Measurements from ENCODE around the gene TTC9.

TTC9 gene

GRCh38 chr14:70716483-70716882, 74.8 kb downstream of the TTC9 start:
- DNase-seq (ENCODE audit: low spot score) = no peak

- DNase-seq (ENCODE audit: low spot score) = no peak
These were observed 75.2 kb downstream of the TTC9 start for GRCh38 chr14:70716958-70717357.

GRCh38 chr14:70718383-70719118, 76.8 kb downstream of the TTC9 start:
- DNase-seq (ENCODE audit: low spot score) = no peak

- no peak for DNase-seq (ENCODE audit: low spot score)
These were observed 79.8 kb downstream of the TTC9 start for GRCh38 chr14:70721542-70721941.

- DNase-seq (ENCODE audit: low spot score) = no peak
These were observed 80.7 kb downstream of the TTC9 start for GRCh38 chr14:70722418-70722817.

GRCh38 chr14:70723276-70723675, 81.6 kb downstream of the TTC9 start:
- DNase-seq (ENCODE audit: low spot score) = no peak

GRCh38 chr14:70724110-70724509, 82.4 kb downstream of the TTC9 start:
- no peak for DNase-seq (ENCODE audit: low spot score)

- DNase-seq (ENCODE audit: low spot score) = no peak
These were observed 83.2 kb downstream of the TTC9 start for GRCh38 chr14:70724944-70725343.
